Measurements from ENCODE around the gene LMLN. TPM values are rescaled to one million over a fixed set of nuclear protein-coding genes. Genes with fewer than 3 reads are reported as not detected.

The LMLN gene
- total RNA-seq, 2 donors from 2014 or later, result 10.0 to 10.5 TPM

GRCh38 chr3:197996855-197997254 is 36.8 kb downstream of the LMLN start:
- WGBS, 2 experiments (ENCODE audit: insufficient coverage in 1 of 2, insufficient read length in 1 of 2), result 91 to 96% methylated on average over 5 of the region's 5 CpGs
- no peaks in the 10 kb centered on the region for H3K27me3 ChIP-seq (ENCODE audit: control insufficient read depth, insufficient read depth, low read length, poor library complexity, severe bottlenecking)
- peaks cover 14% of the 10 kb centered on the region for H3K36me3 Mint-ChIP-seq (ENCODE audit: low read depth)

GRCh38 chr3:197997936-197998335 is 37.9 kb downstream of the LMLN start:
- Mint-ChIP-seq H3K9me3 (no peaks in the 10 kb centered on the region), H3K27me3 (ENCODE audit: insufficient read depth) (no peaks in the 10 kb centered on the region), H3K4me1 (no peaks in the 10 kb centered on the region), H3K4me3 (no peak overlapping the region), H3K27ac (no peak overlapping the region), H3K36me3 (ENCODE audit: low read depth) (peaks cover 12% of the 10 kb centered on the region)
- Histone ChIP-seq H3K27ac (ENCODE audit: low read depth, low read length) (no peak overlapping the region), H3K9ac (ENCODE audit: extremely low read depth, low read length, poor library complexity, severe bottlenecking) (no peak overlapping the region), H3K4me3 (ENCODE audit: low read length) (no peak overlapping the region), H3K27me3 (ENCODE audit: control insufficient read depth, insufficient read depth, low read length, poor library complexity, severe bottlenecking) (no peaks in the 10 kb centered on the region), H3K9me3 (ENCODE audit: control insufficient read depth, low read length) (no peaks in the 10 kb centered on the region), H3K4me1 (ENCODE audit: control insufficient read depth, insufficient read depth, low read length) (no peaks in the 10 kb centered on the region), H3K36me3 (ENCODE audit: control insufficient read depth, insufficient read depth, low read length) (no peaks in the 10 kb centered on the region)
- no peak for DNase-seq
- no peak for TF ChIP-seq CTCF (conservative IDR thresholded peaks at IDR 0.05)
- 89% methylated on average over 3 of the region's 3 CpGs for WGBS, 2 experiments (ENCODE audit: insufficient coverage in 1 of 2, insufficient read length in 1 of 2)

More at GRCh38 chr3:197996855-197997254, 36.8 kb downstream of the LMLN start:
- Mint-ChIP-seq H3K27me3 (ENCODE audit: insufficient read depth) (no peaks in the 10 kb centered on the region), H3K9me3 (no peaks in the 10 kb centered on the region), H3K4me3 (no peak overlapping the region), H3K4me1 (no peaks in the 10 kb centered on the region), H3K27ac (no peak overlapping the region)
- Histone ChIP-seq H3K9me3 (ENCODE audit: control insufficient read depth, low read length) (no peaks in the 10 kb centered on the region), H3K9ac (ENCODE audit: extremely low read depth, low read length, poor library complexity, severe bottlenecking) (no peak overlapping the region), H3K36me3 (ENCODE audit: control insufficient read depth, insufficient read depth, low read length) (no peaks in the 10 kb centered on the region), H3K27ac (ENCODE audit: low read depth, low read length) (no peak overlapping the region), H3K4me3 (ENCODE audit: low read length) (no peak overlapping the region), H3K4me1 (ENCODE audit: control insufficient read depth, insufficient read depth, low read length) (no peaks in the 10 kb centered on the region)
- TF ChIP-seq CTCF (conservative IDR thresholded peaks at IDR 0.05), result no peak
- DNase-seq, result no peak

GRCh38 chr3:198017090-198017489 is 57.1 kb downstream of the LMLN start:
- Mint-ChIP-seq H3K4me3 (no peak overlapping the region), H3K27ac (no peak overlapping the region), H3K36me3 (ENCODE audit: low read depth) (no peaks in the 10 kb centered on the region), H3K9me3 (peaks cover 2% of the 10 kb centered on the region), H3K4me1 (no peaks in the 10 kb centered on the region), H3K27me3 (ENCODE audit: insufficient read depth) (no peaks in the 10 kb centered on the region)
- no peak for TF ChIP-seq CTCF (conservative IDR thresholded peaks at IDR 0.05)
- no peaks in the 10 kb centered on the region for H3K4me1 ChIP-seq (ENCODE audit: control insufficient read depth, insufficient read depth, low read length)
- no peak for DNase-seq
- H3K9ac ChIP-seq (ENCODE audit: extremely low read depth, low read length, poor library complexity, severe bottlenecking), result no peak overlapping the region
- no peaks in the 10 kb centered on the region for H3K9me3 ChIP-seq (ENCODE audit: control insufficient read depth, low read length)
- no peak overlapping the region for H3K27ac ChIP-seq (ENCODE audit: low read depth, low read length)
- no peak overlapping the region for H3K4me3 ChIP-seq (ENCODE audit: low read length)
- no peaks in the 10 kb centered on the region for H3K27me3 ChIP-seq (ENCODE audit: control insufficient read depth, insufficient read depth, low read length, poor library complexity, severe bottlenecking)
- WGBS, 2 experiments (ENCODE audit: insufficient coverage in 1 of 2, insufficient read length in 1 of 2), result 70 to 83% methylated on average over 3 to 5 of the region's 5 CpGs
- no peaks in the 10 kb centered on the region for H3K36me3 ChIP-seq (ENCODE audit: control insufficient read depth, insufficient read depth, low read length)

Measured in endodermal cell (in vitro differentiated cells).